Measurements from ENCODE around the gene MCC.

Gene MCC

GRCh38 chr5:113060408-113061025, 427.7 kb downstream of the MCC start:
- TF ChIP-seq CTCF (IDR thresholded peaks at IDR 0.05; ENCODE audit: insufficient read depth, low read length, poor library complexity, severe bottlenecking): no peak

GRCh38 chr5:113059232-113060040, 428.8 kb downstream of the MCC start:
- H3K27me3 ChIP-seq (replicated peaks; ENCODE audit: control insufficient read depth, insufficient read depth, low read length): no peaks in the 10 kb centered on the region
- DNase-seq (ENCODE audit: extremely low read depth, insufficient read length): no peak
- TF ChIP-seq CTCF (IDR thresholded peaks at IDR 0.05; ENCODE audit: insufficient read depth, low read length, poor library complexity, severe bottlenecking): no peak
- H3K36me3 ChIP-seq (ENCODE audit: control insufficient read depth, insufficient read depth, low read length): no peaks in the 10 kb centered on the region
- H3K4me3 ChIP-seq (replicated peaks; ENCODE audit: low read depth, low read length): no peak overlapping the region

More at GRCh38 chr5:113060408-113061025, 427.7 kb downstream of the MCC start:
- no peak overlapping the region for H3K4me3 ChIP-seq (replicated peaks; ENCODE audit: low read depth, low read length)
- no peak for DNase-seq (ENCODE audit: extremely low read depth, insufficient read length)
- no peaks in the 10 kb centered on the region for H3K27me3 ChIP-seq (replicated peaks; ENCODE audit: control insufficient read depth, insufficient read depth, low read length)
- H3K36me3 ChIP-seq (ENCODE audit: control insufficient read depth, insufficient read depth, low read length): no peaks in the 10 kb centered on the region

- DNase-seq (ENCODE audit: extremely low read depth, insufficient read length): no peak
- H3K27me3 ChIP-seq (replicated peaks; ENCODE audit: control insufficient read depth, insufficient read depth, low read length): no peaks in the 10 kb centered on the region
- no peak overlapping the region for H3K4me3 ChIP-seq (replicated peaks; ENCODE audit: low read depth, low read length)
- TF ChIP-seq CTCF (IDR thresholded peaks at IDR 0.05; ENCODE audit: insufficient read depth, low read length, poor library complexity, severe bottlenecking): no peak
- H3K36me3 ChIP-seq (ENCODE audit: control insufficient read depth, insufficient read depth, low read length): no peaks in the 10 kb centered on the region
Measured at GRCh38 chr5:113058706-113059226, 429.5 kb downstream of the MCC start.

GRCh38 chr5:113058269-113058668, 430.0 kb downstream of the MCC start:
- H3K36me3 ChIP-seq (ENCODE audit: control insufficient read depth, insufficient read depth, low read length): no peaks in the 10 kb centered on the region
- no peaks in the 10 kb centered on the region for H3K27me3 ChIP-seq (replicated peaks; ENCODE audit: control insufficient read depth, insufficient read depth, low read length)
- DNase-seq (ENCODE audit: extremely low read depth, insufficient read length): no peak
- TF ChIP-seq CTCF (IDR thresholded peaks at IDR 0.05; ENCODE audit: insufficient read depth, low read length, poor library complexity, severe bottlenecking): no peak
- no peak overlapping the region for H3K4me3 ChIP-seq (replicated peaks; ENCODE audit: low read depth, low read length)

- DNase-seq (ENCODE audit: extremely low read depth, insufficient read length): no peak
- Histone ChIP-seq H3K4me3 (replicated peaks; ENCODE audit: low read depth, low read length) (no peak overlapping the region), H3K36me3 (ENCODE audit: control insufficient read depth, insufficient read depth, low read length) (no peaks in the 10 kb centered on the region), H3K27me3 (replicated peaks; ENCODE audit: control insufficient read depth, insufficient read depth, low read length) (no peaks in the 10 kb centered on the region)
- TF ChIP-seq CTCF (IDR thresholded peaks at IDR 0.05; ENCODE audit: insufficient read depth, low read length, poor library complexity, severe bottlenecking): no peak
Measured at GRCh38 chr5:113057557-113057984, 430.7 kb downstream of the MCC start.

Data from GM06990 (cell line).